H1 (cell line): Measurements from ENCODE around the gene ANKS1A. TPM values are rescaled to one million over a fixed set of nuclear protein-coding genes. Genes with fewer than 3 reads are reported as not detected.

Experiments
- CTCF ChIA-PET: fragments of 300-600 bp; sonication (Branson Sonifier 250); formaldehyde crosslinking; loops from one replicate; lab custom pipeline; 2021; ENCODE audit not compliant: partially characterized antibody; lab: Charles Lee
- POLR2A ChIA-PET: fragments of 300-600 bp; sonication (Branson Sonifier 250); formaldehyde crosslinking; loops from one replicate; lab custom pipeline; 2021; ENCODE audit warnings: inconsistent platforms; ENCODE audit not compliant: partially characterized antibody; lab: Charles Lee
- DNase-seq, 2 experiments: peaks; one replicate each; pipeline versions ENCODE4 v3.0.0 to v3.0.0-alpha.2; 2010 to 2022; ENCODE audit warnings: low spot score in 2 of 2, low read depth in 1 of 2, mixed read lengths in 1 of 2
- FAIRE-seq: peaks from 2 replicates; lab custom pipeline; 2011; peaks lifted over from hg19 to GRCh38; lab: Jason Lieb, UNC
- H2AFZ ChIP-seq: 2 replicates; pipeline ENCODE4 v1.8.1; 2012; ENCODE audit warnings: low read length, inconsistent platforms
- H2AK5ac ChIP-seq: 2 replicates; pipeline ENCODE4 v1.6.1; 2013; ENCODE audit warnings: low read depth, low read length
- H2BK120ac ChIP-seq: replicated peaks from 2 replicates; pipeline ENCODE3; 2013; ENCODE audit warnings: low read depth, low read length, inconsistent platforms
- H2BK12ac ChIP-seq: 2 replicates; pipeline ENCODE4 v1.6.1; 2013; ENCODE audit warnings: low read depth, low read length
- H2BK15ac ChIP-seq: 2 replicates; pipeline ENCODE4 v1.6.1; 2013; ENCODE audit warnings: low read length
- H2BK20ac ChIP-seq: 2 replicates; pipeline ENCODE4 v1.6.1; 2013; ENCODE audit warnings: low read length
- H2BK5ac ChIP-seq: 2 replicates; pipeline ENCODE4 v1.6.1; 2013; ENCODE audit warnings: low read depth, low read length
- H3K14ac ChIP-seq: 2 replicates; pipeline ENCODE4 v1.6.1; 2013; ENCODE audit warnings: inconsistent platforms; ENCODE audit not compliant: insufficient read length
- H3K18ac ChIP-seq: 2 replicates; pipeline ENCODE4 v1.6.1; 2013; ENCODE audit warnings: low read length; ENCODE audit errors: extremely low read depth
- H3K23ac ChIP-seq: 2 replicates; pipeline ENCODE4 v1.6.1; 2013; ENCODE audit warnings: inconsistent platforms; ENCODE audit not compliant: insufficient read length
- H3K23me2 ChIP-seq: 2 replicates; pipeline ENCODE4 v1.6.1; 2013; ENCODE audit warnings: low read depth, low read length
- H3K27ac ChIP-seq: 2 replicates; pipeline ENCODE4 v1.6.1; 2011; ENCODE audit warnings: low read depth, low read length, inconsistent platforms
- H3K27me3 ChIP-seq, 4 experiments: replicated peaks in 1 of 4; 1 replicate in 1 of 4; 2 replicates in 3 of 4; pipeline versions ENCODE4 v1.6.1 to v1.8.1; 2011 to 2013; ENCODE audit warnings: low read length in 3 of 4, mild to moderate bottlenecking in 3 of 4, inconsistent platforms in 2 of 4, mixed read lengths in 2 of 4, moderate library complexity in 1 of 4; ENCODE audit not compliant: control insufficient read depth in 3 of 4, insufficient read depth in 3 of 4; ENCODE audit errors: extremely low read depth in 1 of 4
- H3K36me3 ChIP-seq, 4 experiments: 2 replicates each; pipeline versions ENCODE4 v1.6.1 to v1.8.1; 2011 to 2013; ENCODE audit warnings: mild to moderate bottlenecking in 4 of 4, low read length in 3 of 4, moderate library complexity in 2 of 4, control low read depth in 1 of 4, inconsistent platforms in 1 of 4; ENCODE audit not compliant: insufficient read depth in 4 of 4, control insufficient read depth in 2 of 4
- H3K4ac ChIP-seq: replicated peaks from 2 replicates; pipeline ENCODE3; 2013; ENCODE audit warnings: low read length, low read depth, mixed read lengths, inconsistent platforms; ENCODE audit not compliant: insufficient read length
- H3K4me1 ChIP-seq, 4 experiments: replicated peaks in 1 of 4; 1 replicate in 1 of 4; 2 replicates in 3 of 4; pipeline versions ENCODE4 v1.6.1 to v1.8.1; 2011 to 2013; ENCODE audit warnings: low read length in 3 of 4, inconsistent platforms in 2 of 4, mixed read lengths in 1 of 4; ENCODE audit not compliant: insufficient read depth in 4 of 4, control insufficient read depth in 3 of 4
- H3K4me2 ChIP-seq, 2 experiments: 2 replicates each; pipeline versions ENCODE4 v1.6.1 to v1.8.1; 2011 to 2013; ENCODE audit warnings: low read depth in 2 of 2, low read length in 2 of 2, control low read depth in 1 of 2, inconsistent platforms in 1 of 2, mild to moderate bottlenecking in 1 of 2; ENCODE audit not compliant: insufficient read depth in 1 of 2
- H3K4me3 ChIP-seq, 4 experiments: fragments of 200-600, 300-600 bp in 1 of 4; sonication (generic), shearing (Covaris generic), sonication (Bioruptor Twin) in 1 of 4; 2 replicates each; pipeline versions ENCODE4 v1.5.1 to v1.8.1; 2011 to 2016; ENCODE audit warnings: low read length in 4 of 4, low read depth in 3 of 4, control low read depth in 2 of 4, inconsistent platforms in 2 of 4, mild to moderate bottlenecking in 2 of 4, mixed read lengths in 1 of 4, moderate library complexity in 1 of 4; ENCODE audit not compliant: insufficient read depth in 2 of 4; ENCODE audit errors: extremely low read depth in 1 of 4
- H3K56ac ChIP-seq: replicated peaks from 2 replicates; pipeline ENCODE3; 2013; ENCODE audit warnings: low read depth, mild to moderate bottlenecking, mixed read lengths, low read length, inconsistent platforms; ENCODE audit not compliant: insufficient read length
- H3K79me1 ChIP-seq: 2 replicates; pipeline ENCODE4 v1.6.1; 2013; ENCODE audit warnings: low read depth, low read length, control low read depth
- H3K79me2 ChIP-seq, 2 experiments: 2 replicates each; pipeline versions ENCODE4 v1.6.1 to v1.8.1; 2012 to 2013; ENCODE audit warnings: low read length in 2 of 2, mild to moderate bottlenecking in 2 of 2, inconsistent platforms in 1 of 2; ENCODE audit not compliant: insufficient read depth in 2 of 2, control insufficient read depth in 1 of 2
- H3K9ac ChIP-seq, 4 experiments: replicated peaks in 1 of 4; 1 replicate in 1 of 4; 2 replicates in 3 of 4; pipeline versions ENCODE4 v1.6.1 to v1.8.1; 2011 to 2013; ENCODE audit warnings: low read depth in 3 of 4, low read length in 3 of 4, control low read depth in 2 of 4, mild to moderate bottlenecking in 2 of 4, moderate library complexity in 2 of 4, inconsistent platforms in 1 of 4; ENCODE audit errors: extremely low read depth in 1 of 4
- H3K9me3 ChIP-seq, 2 experiments: 2 replicates each; pipeline versions ENCODE4 v1.6.1 to v1.8.1; 2012 to 2013; ENCODE audit warnings: mild to moderate bottlenecking in 2 of 2, moderate library complexity in 2 of 2, control low read depth in 1 of 2, inconsistent platforms in 1 of 2, low read depth in 1 of 2, low read length in 1 of 2, mixed read lengths in 1 of 2; ENCODE audit not compliant: insufficient read depth in 2 of 2
- H4K20me1 ChIP-seq, 2 experiments: replicated peaks in 1 of 2; 2 replicates each; pipeline versions ENCODE3 to v1.8.1; 2011 to 2013; ENCODE audit warnings: inconsistent platforms in 2 of 2, low read length in 2 of 2, mild to moderate bottlenecking in 1 of 2; ENCODE audit not compliant: insufficient read depth in 2 of 2, control insufficient read depth in 1 of 2
- H4K5ac ChIP-seq: 2 replicates; pipeline ENCODE4 v1.6.1; 2013; ENCODE audit warnings: low read length, low read depth, mixed read lengths, inconsistent platforms; ENCODE audit not compliant: insufficient read length
- H4K8ac ChIP-seq: 2 replicates; pipeline ENCODE4 v1.8.0; 2013; ENCODE audit warnings: mild to moderate bottlenecking, moderate library complexity, low read length, inconsistent platforms; ENCODE audit not compliant: insufficient read depth; ENCODE audit errors: extremely low read depth
- H4K91ac ChIP-seq: replicated peaks from 2 replicates; pipeline ENCODE3; 2013; ENCODE audit warnings: low read length, mixed read lengths, inconsistent platforms; ENCODE audit not compliant: insufficient read length
- ATF3 ChIP-seq: IDR thresholded peaks from 2 replicates; pipeline ENCODE4 v1.6.1; 2011; ENCODE audit warnings: low read depth, mild to moderate bottlenecking, low read length; ENCODE audit not compliant: insufficient read depth
- BCL11A ChIP-seq, 2 experiments: IDR thresholded peaks; one replicate each; pipeline ENCODE4 v1.6.1; 2011; ENCODE audit warnings: low read depth in 2 of 2, low read length in 2 of 2, mild to moderate bottlenecking in 2 of 2
- CEBPB ChIP-seq: IDR thresholded peaks from 2 replicates; pipeline ENCODE4 v1.6.1; 2012; ENCODE audit warnings: low read depth, low read length
- GABPA ChIP-seq: IDR thresholded peaks from 2 replicates; pipeline ENCODE4 v1.6.1; 2011; ENCODE audit warnings: mild to moderate bottlenecking, low read length, moderate library complexity, borderline replicate concordance; ENCODE audit not compliant: insufficient read depth
- HDAC6 ChIP-seq: IDR thresholded peaks from one replicate; pipeline ENCODE4 v1.7.1; 2012; ENCODE audit warnings: low read depth, mild to moderate bottlenecking, inconsistent platforms, low read length, moderate library complexity
- KDM5A ChIP-seq: fragments of 200-600 bp; IDR thresholded peaks from 2 replicates; pipeline ENCODE4 v1.7.1; 2012; ENCODE audit warnings: mild to moderate bottlenecking, low read length, inconsistent platforms, mixed read lengths
- POLR2AphosphoS5 ChIP-seq: IDR thresholded peaks from 2 replicates; pipeline ENCODE4 v1.6.1; 2011; ENCODE audit warnings: low read depth, low read length
- SIX5 ChIP-seq: IDR thresholded peaks from 2 replicates; pipeline ENCODE4 v1.6.1; 2011; ENCODE audit warnings: mild to moderate bottlenecking, low read depth, low read length
- TAF1 ChIP-seq: IDR thresholded peaks from 2 replicates; pipeline ENCODE4 v1.6.1; 2011; ENCODE audit warnings: mild to moderate bottlenecking, low read depth, low read length
- TAF7 ChIP-seq: optimal IDR thresholded peaks from 2 replicates; pipeline ENCODE3; 2011; ENCODE audit warnings: low read depth, mild to moderate bottlenecking, inconsistent platforms, low read length, moderate library complexity, borderline replicate concordance
- YY1 ChIP-seq: IDR thresholded peaks from 2 replicates; pipeline ENCODE4 v1.6.1; 2011; ENCODE audit warnings: low read depth, mild to moderate bottlenecking, low read length
- WGBS, 2 experiments: shearing (Covaris generic) in 1 of 2; methylation state at CpG; one replicate each; pipeline versions ENCODE4 v1.1.6 to v1.1.7; 2013 to 2015; ENCODE audit warnings: low lambda C conversion rate in 2 of 2, mixed read lengths in 2 of 2, inconsistent platforms in 1 of 2, low coverage in 1 of 2, missing lambda C conversion rate in 1 of 2; ENCODE audit not compliant: insufficient replicate concordance in 2 of 2, insufficient coverage in 1 of 2, insufficient read length in 1 of 2; ENCODE audit errors: extremely low coverage in 1 of 2, missing lambda C conversion rate in 1 of 2; 5-methylcytosine and 5-hydroxymethylcytosine counted together
- polyA plus RNA-seq, 7 experiments: library from polyadenylated mRNA; depleted of rRNA in 3 of 7; stranded (reverse) in 5 of 7; unstranded in 2 of 7; fragments of >200 nt in 5 of 7; fragments of 200-250 nt in 2 of 7; gene quantifications; 1 replicate in 5 of 7; 2 replicates in 1 of 7; 4 replicates in 1 of 7; pipeline versions ENCODE4 v1.2.1 to v1.2.3, GENCODE V29; 2011 to 2013; ENCODE audit warnings: missing spikeins in 2 of 7, mixed read lengths in 2 of 7
- total RNA-seq: library from RNA; stranded (reverse); fragmentation: NEBNext Ultra II Directional; extraction: Animal tissue kit (Norgen Biotek cat#: 25700); gene quantifications from 2 replicates; pipeline ENCODE4 v1.2.1, GENCODE V29; 2021
- TF ChIP-seq, protein P1 (sequence below): IDR thresholded peaks from 2 replicates; pipeline ENCODE4 v1.6.1; 2012; ENCODE audit warnings: inconsistent platforms

ANKS1A gene
- total and polyA plus RNA-seq, 2 of the 8 experiments (the other 6 are each of a cell fraction or from before 2014, with no cell fraction given), result 9.8 to 30.9 TPM

DNA sequence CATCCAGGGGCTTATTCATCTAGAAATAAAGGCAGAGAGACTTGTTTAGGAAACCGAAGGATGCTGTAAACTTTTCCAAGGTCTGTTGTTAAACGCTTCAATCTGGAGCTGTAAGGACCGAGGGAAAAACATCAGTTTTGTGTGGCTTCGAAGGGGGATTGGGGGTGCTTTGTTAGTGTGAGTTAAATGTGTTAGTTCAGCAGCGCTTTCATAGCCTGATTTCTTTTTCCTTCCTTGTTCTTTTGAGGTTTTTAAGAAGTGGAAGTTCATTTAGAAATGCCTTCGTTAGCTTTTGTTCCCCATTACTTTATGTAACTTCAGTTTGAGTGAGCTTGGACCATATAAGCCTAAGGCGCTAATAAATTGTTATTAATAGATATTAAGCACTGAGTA lies 1.5 kb downstream of the ANKS1A start:
- Histone ChIP-seq H3K18ac (no peak overlapping the region), H3K4me3 (peak overlapping the region; percentile 73 to 90 (median 76); a peak in 5 of 8 replicates), H3K9ac (no peak overlapping the region; a peak in 1 of 7 replicates), H3K4me2 (peak overlapping the region; percentile 72 to 97; a peak in 3 of 4 replicates), H2BK5ac (no peak overlapping the region), H3K14ac (no peak overlapping the region), H3K56ac (no peak overlapping the region), H3K4ac (no peak overlapping the region), H3K9me3 (no peaks in the 10 kb centered on the region), H4K8ac (no peak overlapping the region), H2BK12ac (no peak overlapping the region), H3K27me3 (no peaks in the 10 kb centered on the region), H2AK5ac (no peak overlapping the region), H2BK15ac (no peak overlapping the region), H2BK20ac (no peak overlapping the region), H4K20me1 (peaks cover 0 to 7% of the 10 kb centered on the region in 2 experiments), H3K79me2 (peaks cover 2 to 75% of the 10 kb centered on the region in 2 experiments), H4K91ac (no peak overlapping the region), H2BK120ac (no peak overlapping the region), H3K27ac (no peak overlapping the region), H3K4me1 (peaks cover 0 to 4% (median 0%) of the 10 kb centered on the region in 4 experiments; a peak in 3 of 7 replicates), H3K36me3 (no peaks in the 10 kb centered on the region; a peak in 1 of 8 replicates), H3K79me1 (peaks cover 2% of the 10 kb centered on the region; the same call in 1 of the 2 replicates), H2AFZ (no peak overlapping the region), H4K5ac (no peak overlapping the region), H3K23ac (no peak overlapping the region), H3K23me2 (peaks cover 13% of the 10 kb centered on the region)
- DNase-seq (no peak), FAIRE-seq (no peak)
- ChIA-PET POLR2A (interaction anchor here (4.7 to 6.1 kb wide), 2 partner anchors 8 to 12 kb away, joined by 28 to 34 read pairs; no protein-coding TSS in a partner anchor), CTCF (interaction anchor here (0.6 to 1.5 kb wide), 3 partner anchors 32 to 307 kb away, joined by 3 to 4 read pairs (median 3); partner anchors contain the start of gene SNRPC)
- WGBS, 2 experiments, result 74% methylated on average over 7 of the region's 7 CpGs; no CpG with 5 or more reads in 1 of the 2 experiments
- TF ChIP-seq BCL11A (IDR thresholded peaks at IDR 0.05; ENCODE audit: low read depth in 2 of 2, low read length in 2 of 2) (no peak), TAF1 (no peak), KDM5A (no peak), GABPA (no peak), POLR2AphosphoS5 (no peak), TAF7 (no peak), HDAC6 (no peak), YY1 (no peak), SIX5 (no peak), CEBPB (no peak), ATF3 (no peak)
- TF ChIP-seq, protein P1, sequence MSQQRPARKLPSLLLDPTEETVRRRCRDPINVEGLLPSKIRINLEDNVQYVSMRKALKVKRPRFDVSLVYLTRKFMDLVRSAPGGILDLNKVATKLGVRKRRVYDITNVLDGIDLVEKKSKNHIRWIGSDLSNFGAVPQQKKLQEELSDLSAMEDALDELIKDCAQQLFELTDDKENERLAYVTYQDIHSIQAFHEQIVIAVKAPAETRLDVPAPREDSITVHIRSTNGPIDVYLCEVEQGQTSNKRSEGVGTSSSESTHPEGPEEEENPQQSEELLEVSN, result no peak
